K562 (cell line): ENCODE data around the gene CHST12.

ENCODE experiments used
- CEBPB ChIP-seq: fragments of 450-650 bp; IDR thresholded peaks from 2 replicates; pipeline ENCODE4 v1.6.1; 2016; ENCODE audit warnings: missing genetic modification characterization, missing compliant biosample characterization
- E2F4 ChIP-seq: sonication (generic); formaldehyde crosslinking; IDR thresholded peaks from 2 replicates; pipeline ENCODE4 v1.8.0; 2022; ENCODE audit warnings: mild to moderate bottlenecking, low read depth, missing genetic modification reagents
- POLR2A ChIP-seq: fragments of 450-650 bp; conservative IDR thresholded peaks from 2 replicates; pipeline ENCODE4 v1.6.1; 2016
- PTTG1 ChIP-seq: fragments of 450-650 bp; IDR thresholded peaks from 2 replicates; pipeline ENCODE4 v1.6.1; 2016; ENCODE audit warnings: low read depth, mild to moderate bottlenecking, missing genetic modification characterization, missing compliant biosample characterization
- RAD21 ChIP-seq, 2 experiments: fragments of 250-450 bp in 1 of 2; fragments of 450-650 bp in 1 of 2; sonication (Bioruptor Pico) in 1 of 2; formaldehyde crosslinking in 1 of 2; IDR thresholded peaks in 1 of 2; conservative IDR thresholded peaks in 1 of 2; 2 replicates each; pipeline versions ENCODE4 v1.4.0 to v1.8.0; 2020 to 2022; ENCODE audit warnings: mild to moderate bottlenecking in 2 of 2, moderate library complexity in 1 of 2
- SAFB2 ChIP-seq: fragments of 200-400 bp; formaldehyde crosslinking; IDR thresholded peaks from 2 replicates; pipeline ENCODE4 v1.6.1; 2018; ENCODE audit warnings: borderline replicate concordance, low read length, low read depth, moderate library complexity; ENCODE audit not compliant: severe bottlenecking
- ZNF12 ChIP-seq: sonication (generic); formaldehyde crosslinking; IDR thresholded peaks from 2 replicates; pipeline ENCODE4 v1.4.0; 2020; ENCODE audit warnings: mild to moderate bottlenecking, missing genetic modification reagents
- ZNF274 ChIP-seq: IDR thresholded peaks from 2 replicates; pipeline ENCODE4 v1.6.1; 2011; ENCODE audit warnings: low read depth, mild to moderate bottlenecking, low read length, moderate library complexity, borderline replicate concordance
- TF ChIP-seq, protein P1 (sequence below): fragments of 250-450 bp; sonication (Bioruptor Pico); IDR thresholded peaks from 2 replicates; pipeline ENCODE4 v1.8.0; 2021; ENCODE audit warnings: moderate library complexity, mild to moderate bottlenecking, inconsistent platforms

DNA sequence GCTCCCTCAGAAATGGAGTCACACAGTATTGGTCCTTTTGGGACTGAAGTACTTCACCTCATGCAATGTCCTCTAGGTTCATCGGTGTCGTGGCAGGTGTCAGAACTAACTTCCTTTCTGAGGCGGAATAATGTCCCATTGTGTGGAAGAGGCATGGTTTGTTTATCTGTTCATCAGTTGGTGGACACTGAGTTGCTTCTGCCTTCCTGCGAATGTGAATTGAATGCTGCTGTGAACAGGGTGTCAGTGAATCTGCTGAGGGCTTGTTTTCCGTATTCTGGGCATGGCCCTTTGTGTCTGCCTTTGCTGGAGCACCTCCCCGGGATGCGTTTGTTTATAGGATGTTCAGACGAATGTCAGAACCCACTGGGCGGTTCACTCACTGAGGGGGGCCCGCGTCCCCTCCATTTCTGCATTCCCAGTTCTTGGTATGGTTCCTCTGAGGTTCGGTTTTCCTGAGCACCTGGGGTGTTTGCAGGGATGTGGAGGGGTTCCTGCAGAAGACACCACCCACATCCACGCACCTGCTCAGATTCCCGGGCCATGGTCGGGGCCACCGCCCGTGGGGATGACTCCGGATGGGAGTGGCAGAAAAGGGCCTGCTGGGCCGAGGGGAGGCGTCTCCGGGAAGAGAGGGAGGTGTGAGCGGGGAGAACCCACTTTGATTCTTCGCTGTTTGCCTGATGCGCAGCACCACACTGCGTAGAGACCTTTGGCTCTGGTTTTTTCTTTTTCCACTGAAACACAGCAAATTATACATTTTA, 33.1 kb downstream of the CHST12 start:
- TF ChIP-seq ZNF12 (CRISPR knock-in tag) (no peak), POLR2A (no peak), ZNF274 (no peak), RAD21 (CRISPR knock-in tag; conservative IDR thresholded peaks at IDR 0.05 in 1 of 2, IDR thresholded peaks at IDR 0.05 in 1 of 2) (no peak), PTTG1 (tag) (no peak), CEBPB (no peak), SAFB2 (no peak), E2F4 (CRISPR knock-in tag) (no peak)
- TF ChIP-seq, protein P1, sequence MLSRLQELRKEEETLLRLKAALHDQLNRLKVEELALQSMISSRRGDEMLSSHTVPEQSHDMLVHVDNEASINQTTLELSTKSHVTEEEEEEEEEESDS (CRISPR knock-in tag) = no peak
